Stimulated activated CD8-positive, alpha-beta memory T cell treated with anti-CD3 and anti-CD28 coated beads, Interleukin-7, amount 100 ng/mL, for 1 hour (primary cell): ENCODE measurements around the gene RBSN.

ENCODE experiments used
- DNase-seq, 2 donors: peaks; one replicate each; pipeline ENCODE4 v3.0.0-alpha.2; 2020; ENCODE audit warnings: low read depth in 2 of 2

The RBSN gene

DNA sequence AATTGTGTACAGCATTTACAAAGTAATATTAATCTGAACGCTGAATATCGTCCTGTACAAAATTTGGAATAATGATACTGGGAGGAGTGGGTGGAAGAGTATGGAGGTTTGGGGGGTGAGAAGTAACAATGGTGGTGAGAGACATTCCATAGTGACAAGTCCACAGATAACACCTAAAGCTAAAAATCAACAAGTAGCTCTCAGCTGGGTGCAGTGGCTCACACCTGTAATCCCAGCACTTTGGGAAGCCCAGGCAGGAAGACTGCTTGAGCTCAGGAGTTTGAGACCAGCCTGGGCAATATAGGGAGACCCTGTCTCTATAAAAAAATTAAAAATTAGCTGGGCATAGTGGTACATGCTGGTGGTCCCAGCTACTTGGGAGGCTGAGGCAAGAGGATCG lies 38.9 kb downstream of the RBSN start:
- no peak for DNase-seq

DNA sequence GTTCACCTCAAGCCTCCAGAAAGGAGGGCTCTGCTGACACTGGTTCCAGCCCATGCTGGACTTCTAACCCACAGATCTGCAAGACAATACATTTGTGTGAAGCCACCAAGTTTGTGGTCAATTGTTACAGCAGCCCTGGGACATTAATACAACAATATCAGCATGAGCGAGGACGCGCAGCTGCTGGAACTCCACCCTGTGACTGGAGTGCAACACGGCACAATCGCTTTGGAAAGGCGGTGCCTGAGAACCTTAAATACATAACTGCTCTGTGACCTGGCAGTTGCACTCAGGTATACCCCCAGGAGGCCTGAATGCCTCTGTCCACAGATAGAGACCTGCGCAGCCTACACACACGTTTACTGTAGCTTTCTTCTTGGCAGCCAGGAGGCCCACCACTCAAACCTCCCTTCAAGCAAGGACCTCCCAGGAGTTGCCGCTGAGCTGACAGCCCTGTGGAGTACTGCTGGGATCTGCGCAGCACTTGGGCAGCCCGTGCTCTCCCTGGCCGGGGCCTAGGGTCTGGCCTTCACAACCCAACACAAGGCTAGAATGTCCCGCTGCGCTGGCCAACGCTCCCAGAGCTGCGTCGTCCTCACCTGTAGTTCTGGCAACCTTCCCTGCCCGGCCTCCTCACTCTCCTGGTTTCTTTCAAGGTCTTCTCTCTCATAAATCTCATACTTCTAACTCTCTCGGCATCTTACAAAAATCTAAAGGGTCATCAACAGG lies 42.1 kb downstream of the RBSN start:
- DNase-seq = no peak

DNA sequence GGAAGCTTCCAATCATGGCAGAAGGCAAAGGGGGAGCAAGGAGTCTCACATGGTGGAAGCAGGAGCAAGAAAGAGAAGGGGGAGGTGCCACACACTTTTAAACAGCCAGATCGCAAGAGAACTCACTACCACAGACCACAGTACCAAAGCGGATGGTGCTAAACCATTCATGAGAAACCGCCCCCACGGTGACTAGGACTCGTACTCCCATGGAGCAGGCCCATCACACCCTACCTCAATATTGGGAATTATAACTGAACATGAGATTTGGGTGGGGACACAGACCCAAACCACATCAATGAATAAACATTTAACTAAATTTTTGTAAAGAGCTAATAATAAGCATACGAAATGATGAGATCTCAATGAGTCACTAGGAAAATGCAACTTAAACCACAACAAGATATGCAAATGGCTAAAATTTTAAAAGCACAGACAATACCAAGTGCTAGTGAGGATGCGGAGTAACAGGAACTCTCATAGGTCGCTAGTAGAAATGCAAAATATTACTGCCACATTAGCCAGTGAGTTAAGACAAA lies 43.9 kb downstream of the RBSN start:
- DNase-seq = peak in 1 of 2 donors; percentile 21

DNA sequence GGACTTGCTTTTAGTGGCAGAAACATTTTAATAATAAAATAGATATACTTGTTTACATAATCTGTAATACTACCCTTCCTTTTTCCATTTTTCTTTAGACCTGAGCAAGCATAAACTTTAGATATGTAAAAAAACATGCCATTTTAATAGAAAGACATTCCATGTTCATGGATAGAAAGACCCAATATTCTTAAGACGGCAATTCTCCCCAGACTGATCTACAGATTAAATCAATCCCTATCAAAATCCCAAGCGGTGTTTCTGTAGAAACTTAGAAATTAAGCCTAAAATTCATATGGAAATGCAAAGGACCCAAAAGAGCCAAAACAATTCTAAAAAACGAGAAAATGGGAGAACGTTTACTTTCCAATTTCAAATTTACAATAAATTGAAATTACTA lies 45.4 kb downstream of the RBSN start:
- no peak for DNase-seq

DNA sequence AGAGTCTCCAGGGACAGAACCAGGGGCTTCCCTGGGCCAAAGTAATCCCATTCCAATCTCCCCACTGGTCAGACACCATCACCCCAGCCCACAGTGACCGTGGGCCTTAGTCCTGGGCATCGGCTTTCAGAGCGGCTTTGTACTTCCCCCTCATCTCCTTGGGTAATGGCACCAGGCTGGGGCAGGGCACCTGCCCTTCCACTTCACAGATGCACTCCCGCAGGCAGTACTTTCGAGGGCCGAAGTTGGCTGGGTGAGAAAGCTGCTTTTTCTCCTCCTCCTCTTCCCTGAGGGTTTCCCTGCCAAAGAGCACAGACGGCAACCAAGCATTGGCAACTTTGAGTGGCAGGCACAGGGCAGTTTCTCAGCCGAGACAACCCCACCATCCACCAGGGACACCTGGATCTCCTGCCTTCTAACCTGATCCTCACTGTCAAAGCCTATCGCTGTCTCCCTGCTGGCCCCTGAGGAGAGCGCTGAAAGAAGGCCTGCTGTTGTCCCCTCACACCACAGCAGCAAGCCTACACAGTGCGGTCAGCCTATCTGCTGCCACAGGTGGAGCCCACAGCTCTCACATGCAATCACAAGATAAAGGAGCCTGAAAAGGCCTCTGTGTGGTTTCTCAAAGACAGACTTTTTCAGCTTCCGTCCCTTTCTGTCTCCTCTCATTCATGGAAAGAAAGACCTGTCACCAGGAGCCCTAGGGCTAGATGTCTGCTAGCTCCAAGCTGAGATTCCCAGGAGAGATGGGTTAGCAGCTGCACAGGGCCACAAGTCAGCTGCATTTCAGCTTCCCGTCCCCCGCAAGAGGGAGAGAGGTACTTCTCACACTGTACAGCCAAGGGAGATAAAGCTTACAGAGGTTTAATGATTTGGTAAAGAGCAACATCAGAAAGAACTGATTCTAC lies 46.4 kb downstream of the RBSN start:
- no peak for DNase-seq

DNA sequence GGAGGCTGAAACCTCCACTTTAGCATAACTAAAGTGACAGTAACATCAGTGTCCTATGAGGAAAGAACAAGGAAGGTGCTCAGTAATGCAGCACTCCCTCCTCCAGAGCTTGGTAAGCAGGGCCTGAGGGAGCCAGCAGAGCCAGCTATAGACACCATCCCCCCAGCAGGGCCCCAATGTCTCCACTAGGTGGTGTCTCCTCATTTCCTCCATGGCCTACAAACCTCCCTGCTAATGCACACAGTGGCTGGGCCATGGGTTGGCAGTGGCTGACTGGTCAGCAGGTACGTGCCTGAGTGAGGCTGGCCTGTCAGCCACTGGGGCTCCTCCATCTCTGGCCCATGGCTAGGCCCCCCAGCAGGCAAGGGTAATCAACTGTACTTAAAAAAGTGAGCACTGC lies 47.4 kb downstream of the RBSN start:
- DNase-seq = no peak

DNA sequence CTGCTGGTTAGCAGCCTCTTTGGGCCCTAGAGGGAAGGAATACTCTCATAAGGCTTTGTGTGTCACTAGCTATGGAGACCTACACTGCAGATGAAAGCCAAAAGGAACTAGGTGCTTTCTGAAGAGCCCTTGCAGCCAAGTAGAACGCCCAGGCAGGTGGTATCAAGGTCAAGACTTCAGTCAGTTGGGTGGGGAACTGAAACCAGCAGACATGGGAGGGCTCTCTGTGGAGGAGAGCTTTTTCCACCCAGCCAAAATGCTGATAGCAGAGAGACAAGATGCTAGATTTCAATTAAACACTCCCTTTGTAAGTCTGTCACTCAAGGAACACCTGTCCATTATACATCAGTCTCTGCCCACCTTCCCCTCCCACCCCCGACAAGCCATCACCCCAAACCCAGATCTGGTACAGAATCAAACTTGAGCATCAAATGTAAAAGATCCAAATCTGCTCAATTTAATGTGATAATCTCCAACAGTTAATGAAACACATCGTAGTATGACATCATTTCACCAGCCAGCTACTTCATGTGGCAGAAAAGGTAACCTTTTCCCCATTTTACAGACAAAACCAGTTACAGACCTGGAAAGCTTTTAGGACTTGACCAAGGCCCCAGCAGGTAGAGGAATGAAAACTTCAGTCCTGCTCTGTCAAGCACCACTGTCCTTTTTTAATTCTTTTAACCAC lies 48.4 kb downstream of the RBSN start:
- no peak for DNase-seq

DNA sequence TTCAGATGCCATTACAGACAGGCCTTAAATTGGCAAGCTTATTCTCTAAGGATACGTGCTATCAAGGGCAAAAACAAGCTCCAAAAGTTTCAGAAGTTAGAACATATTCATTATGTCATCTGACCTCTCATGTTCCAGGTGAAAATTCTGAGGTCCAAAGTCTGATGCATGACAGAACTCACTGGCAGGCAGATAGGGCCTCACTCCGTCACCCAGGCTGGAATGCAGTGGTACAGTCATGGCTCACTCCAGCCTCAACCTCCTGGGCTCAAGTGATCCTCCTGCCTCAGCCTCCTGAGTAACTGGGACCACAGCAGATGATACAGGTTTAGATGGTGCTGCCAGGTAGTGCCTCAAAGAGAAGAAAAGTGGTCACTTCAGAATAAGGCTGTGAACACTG lies 49.4 kb downstream of the RBSN start:
- no peak for DNase-seq

DNA sequence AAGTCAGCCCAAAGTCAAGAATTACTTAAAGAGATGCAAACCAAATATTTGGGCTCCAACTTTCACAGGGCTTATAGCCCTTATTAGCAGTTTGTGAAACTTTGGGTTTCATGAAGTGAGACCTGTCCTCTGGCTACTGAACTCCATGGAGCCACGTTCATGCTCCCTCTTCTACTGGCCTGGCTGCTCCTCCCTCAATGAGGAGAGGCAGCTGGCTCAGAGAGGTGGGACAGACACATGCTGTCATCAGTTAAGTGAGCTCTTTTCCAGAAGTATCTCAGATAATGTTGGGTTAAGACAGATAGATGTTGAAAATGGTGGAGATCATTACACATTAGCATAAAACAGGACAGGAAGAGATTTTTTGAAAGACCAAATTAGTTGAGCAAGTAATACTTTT lies 53.3 kb downstream of the RBSN start:
- no peak for DNase-seq

DNA sequence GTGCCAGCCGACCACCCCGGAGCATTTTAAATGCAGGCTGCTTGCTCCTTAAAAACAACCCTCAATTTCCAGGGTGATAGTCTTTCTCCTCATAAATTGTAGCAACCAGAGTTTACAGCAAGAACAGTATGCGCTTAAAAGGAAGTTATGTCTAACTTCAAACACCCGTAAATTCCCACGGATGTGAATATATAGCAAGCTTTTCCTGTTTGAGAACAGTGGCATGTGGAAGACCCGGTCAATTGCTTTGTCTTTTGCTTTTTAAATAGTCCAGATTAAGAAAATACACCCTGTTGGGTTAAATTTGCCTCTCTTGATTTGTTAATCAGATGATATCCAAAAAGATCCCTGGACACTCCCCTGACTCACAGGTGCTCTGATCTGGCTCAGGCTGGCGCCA lies 54.6 kb downstream of the RBSN start:
- DNase-seq = no peak

DNA sequence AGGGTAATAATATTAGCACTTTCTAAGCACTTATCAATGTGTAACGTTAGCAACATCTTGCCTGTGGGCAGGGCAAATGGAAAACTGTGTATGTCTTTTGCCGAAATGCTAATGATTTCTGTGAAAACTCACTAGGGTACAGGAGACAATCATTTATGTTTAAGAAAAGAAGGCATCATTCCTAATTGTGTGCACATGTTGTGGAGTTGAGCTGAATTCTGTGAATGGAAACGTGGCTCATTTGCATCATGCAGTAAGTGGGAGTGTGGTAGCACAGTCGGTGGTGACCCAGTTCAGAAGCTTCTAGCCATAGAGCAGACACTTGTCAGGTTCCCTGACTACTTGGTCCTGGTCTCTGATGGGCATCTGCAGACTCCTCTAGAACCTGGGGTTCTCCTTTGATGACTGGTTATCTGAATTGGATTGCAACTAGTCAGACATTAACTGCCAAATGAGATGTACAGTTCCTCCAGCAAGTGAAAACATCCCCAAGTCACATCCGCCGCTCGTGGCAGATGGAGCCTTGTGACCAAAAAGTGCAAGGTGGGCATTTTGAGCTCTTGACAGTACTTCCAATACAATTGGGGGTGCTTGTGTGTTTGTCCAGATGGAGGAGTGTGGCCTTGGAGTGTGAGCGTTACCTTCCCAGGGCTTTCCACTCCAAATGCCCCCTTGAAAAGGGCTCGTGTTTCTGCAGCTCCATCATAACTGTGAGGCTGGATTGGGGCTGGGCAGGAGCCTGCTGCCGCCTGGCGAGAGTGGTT lies 55.4 kb downstream of the RBSN start:
- no peak for DNase-seq

DNA sequence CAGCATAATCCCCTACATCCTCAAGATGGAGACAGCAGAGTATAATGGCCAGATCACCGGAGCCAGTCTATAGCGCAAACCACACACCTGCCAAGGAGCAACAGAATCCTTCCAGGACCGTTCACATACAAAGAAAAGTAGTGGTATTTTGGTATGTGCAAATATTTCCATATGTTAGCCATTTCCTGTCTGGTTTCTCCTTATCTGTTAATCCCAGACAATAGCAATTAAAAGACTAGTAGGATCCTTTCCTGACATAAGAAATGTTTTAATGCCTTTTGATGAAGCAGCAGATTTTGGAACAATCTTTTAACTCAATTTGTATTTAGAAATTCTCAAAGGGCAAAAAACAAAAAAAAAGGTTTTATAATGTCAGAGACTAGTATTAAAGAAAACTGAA lies 56.0 kb downstream of the RBSN start:
- no peak for DNase-seq

DNA sequence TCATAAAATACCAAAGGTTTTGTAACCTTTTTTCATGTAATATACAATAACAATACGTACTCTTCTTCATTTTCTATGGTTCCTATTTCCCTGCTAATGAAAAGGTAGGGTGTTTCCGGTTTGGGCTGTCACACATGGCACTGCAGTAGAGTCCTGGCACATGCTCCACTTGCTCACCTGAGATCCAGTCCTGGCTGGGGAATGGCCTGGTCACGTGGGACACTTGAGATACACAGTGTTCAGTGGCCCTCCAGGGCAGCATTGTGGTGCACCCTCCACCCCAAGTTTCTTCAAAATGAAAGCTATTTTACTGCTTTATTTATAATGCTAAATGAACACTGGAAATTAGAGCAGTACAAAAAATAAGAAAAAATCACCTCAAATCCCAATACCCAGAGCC lies 57.0 kb downstream of the RBSN start:
- DNase-seq = no peak

DNA sequence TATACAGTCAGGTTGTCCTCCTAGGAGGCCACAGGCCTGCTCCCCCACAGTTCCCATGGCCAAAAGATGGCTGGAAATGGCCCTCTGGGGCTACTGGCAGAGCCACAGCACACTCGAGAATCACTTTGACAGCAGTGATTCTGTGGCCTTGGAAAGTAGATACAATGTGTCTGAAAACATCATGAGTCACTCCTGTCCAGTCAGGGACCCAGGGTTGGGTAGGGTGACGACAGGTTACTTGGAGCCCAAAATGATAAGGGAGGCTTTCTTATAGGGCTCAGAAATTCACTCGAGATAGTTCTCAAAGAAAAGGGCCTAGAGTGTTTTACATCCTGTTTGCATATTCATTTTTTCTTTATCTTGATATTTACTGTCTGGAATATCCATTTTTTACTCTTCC lies 58.1 kb downstream of the RBSN start:
- DNase-seq = no peak

DNA sequence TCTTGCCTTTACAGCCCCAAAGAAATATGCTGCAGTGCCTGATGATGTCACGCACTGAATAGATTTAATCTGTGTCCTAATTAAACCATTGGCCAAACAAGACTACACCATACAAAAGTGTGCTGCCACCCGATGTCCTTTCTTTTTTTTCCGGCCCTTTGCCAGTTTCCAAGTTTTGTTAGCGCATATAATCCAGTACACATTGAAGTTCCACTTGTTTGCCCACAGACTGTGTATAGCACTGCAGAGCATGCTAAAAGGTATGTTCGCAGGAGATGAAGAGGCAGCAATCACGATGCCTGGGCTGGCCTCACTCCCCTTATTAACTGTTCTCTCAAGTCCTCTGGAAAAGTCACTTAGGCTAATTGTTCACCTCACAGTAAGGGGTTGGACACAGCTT lies 60.6 kb downstream of the RBSN start:
- no peak for DNase-seq

DNA sequence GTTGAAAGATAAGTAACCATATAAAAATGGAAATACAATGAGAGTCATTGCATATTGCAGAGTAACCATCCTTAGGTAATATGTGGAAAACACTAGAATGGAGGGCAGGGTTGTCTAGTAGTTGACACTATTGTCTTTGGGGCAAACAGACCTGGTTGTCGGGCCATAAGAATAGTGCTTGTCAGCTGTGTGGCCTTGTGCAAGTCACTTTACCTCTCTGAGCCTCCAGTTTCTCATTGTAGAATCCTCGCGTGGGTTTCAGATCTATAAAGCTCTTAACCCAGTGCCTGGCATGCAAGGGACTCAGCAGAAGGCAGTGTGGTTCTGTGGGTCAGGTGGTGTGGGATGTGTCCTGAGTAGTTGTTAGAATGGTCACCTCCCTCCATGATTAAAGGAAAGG lies 65.8 kb downstream of the RBSN start:
- DNase-seq = no peak

DNA sequence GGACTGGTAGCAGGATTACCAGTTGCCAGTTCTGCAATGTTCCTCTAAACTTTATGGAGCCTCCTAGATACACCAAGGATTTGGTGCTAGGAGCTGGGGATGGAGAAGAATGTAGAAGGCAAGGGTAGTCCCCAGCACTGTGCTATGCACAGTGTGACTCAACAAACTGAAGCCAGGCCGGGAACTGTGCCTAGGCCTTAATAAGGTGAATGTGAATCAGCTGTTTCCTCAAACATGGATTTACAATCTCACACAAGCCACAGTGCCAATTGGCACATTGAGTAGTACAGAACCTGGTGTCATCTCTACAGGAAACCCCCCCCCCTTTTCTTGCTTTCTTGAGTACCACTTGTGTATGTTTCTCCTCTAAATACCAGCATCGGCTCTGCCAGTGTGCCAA lies 66.3 kb downstream of the RBSN start:
- no peak for DNase-seq

DNA sequence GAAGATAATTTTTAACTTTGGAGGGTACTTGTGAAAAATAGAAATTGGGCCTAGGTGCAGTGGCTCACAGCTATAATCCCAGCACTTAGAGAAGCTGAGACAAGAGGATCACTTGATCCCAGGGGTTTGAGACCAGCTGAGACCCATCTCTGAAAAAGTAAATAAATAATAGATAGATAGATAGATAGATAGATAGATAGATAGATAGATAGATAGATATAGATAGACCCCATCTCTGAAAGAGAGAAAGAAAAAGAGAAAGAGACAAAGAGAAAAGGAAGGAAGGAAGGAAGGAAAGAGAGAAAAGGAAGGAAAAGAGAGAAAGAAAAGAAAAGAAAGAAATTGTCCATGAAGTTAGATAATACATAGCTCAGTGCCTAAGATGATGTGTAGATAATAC lies 69.3 kb downstream of the RBSN start:
- DNase-seq = no peak

DNA sequence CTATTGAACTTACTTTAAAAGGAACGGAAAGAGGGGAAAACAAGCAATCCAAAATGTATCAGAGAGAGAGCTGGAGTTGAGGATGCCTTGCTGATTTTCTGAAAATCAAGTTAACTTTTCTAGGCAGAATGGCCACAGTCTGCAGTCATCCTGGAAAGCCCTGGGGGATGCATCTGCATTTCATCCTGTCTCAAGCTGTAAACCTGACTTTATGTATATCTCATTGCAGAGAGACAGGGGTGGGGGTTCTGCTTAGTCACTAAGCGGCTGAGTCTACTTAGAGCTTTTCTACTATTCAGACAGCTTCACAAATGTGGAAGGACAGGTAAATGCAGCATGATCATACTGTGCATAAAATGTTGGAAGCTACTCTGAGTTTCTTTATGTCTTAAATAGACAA lies 75.2 kb downstream of the RBSN start:
- DNase-seq = no peak

DNA sequence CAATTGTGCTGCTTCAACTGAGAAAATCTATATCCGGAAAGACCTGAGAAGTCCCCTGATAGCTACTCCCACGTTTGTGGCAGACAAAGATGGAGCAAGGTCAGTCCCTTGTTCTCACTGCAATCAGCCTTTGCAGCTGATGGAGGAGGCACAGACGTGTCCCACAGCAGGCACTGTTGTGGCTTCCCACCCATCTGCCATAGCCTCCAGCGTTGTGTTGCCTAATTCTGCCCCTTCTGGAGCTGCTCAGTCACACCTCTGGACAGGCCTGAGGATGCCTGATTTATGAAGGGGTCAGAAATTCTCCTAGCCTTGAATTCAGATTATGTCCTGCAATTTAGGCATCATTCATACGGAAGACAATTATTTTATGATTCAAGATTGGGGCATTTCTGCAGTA lies 75.7 kb downstream of the RBSN start:
- DNase-seq = no peak
